Activated T-cell treated with anti-CD3 and anti-CD28 coated beads, Interleukin-2, amount 50 U/mL, for 24 hours (primary cell): Measurements from ENCODE around the gene NIBAN1.
"Not testable (repeated sequence)": the region's sequence is repeated elsewhere in the genome, so short reads cannot be mapped to it uniquely, and the experiment has no call there.

Experiments
- DNase-seq: peaks from one replicate; pipeline ENCODE4 v3.0.0-alpha.2; 2020
- H3K27ac Mint-ChIP-seq: 2 replicates; pipeline ENCODE4 v1.8.0; 2020; ENCODE audit warnings: mild to moderate bottlenecking, mixed read lengths
- H3K27me3 Mint-ChIP-seq: 2 replicates; pipeline ENCODE4 v1.8.0; 2020; ENCODE audit warnings: mixed read lengths
- H3K36me3 Mint-ChIP-seq: 2 replicates; pipeline ENCODE4 v1.8.0; 2020; ENCODE audit warnings: low read depth, mixed read lengths
- H3K4me1 Mint-ChIP-seq: 2 replicates; pipeline ENCODE4 v1.8.0; 2020; ENCODE audit warnings: low read depth, mixed read lengths
- H3K4me3 Mint-ChIP-seq: 2 replicates; pipeline ENCODE4 v1.8.0; 2020; ENCODE audit warnings: mild to moderate bottlenecking, moderate library complexity, mixed read lengths
- H3K9me3 Mint-ChIP-seq: 2 replicates; pipeline ENCODE4 v1.8.0; 2020; ENCODE audit warnings: mixed read lengths

Gene NIBAN1

GRCh38 chr1:184959626-184960025, 14.7 kb downstream of the NIBAN1 start:
- Mint-ChIP-seq H3K36me3 (peaks cover 12% of the 10 kb centered on the region), H3K9me3 (no peaks in the 10 kb centered on the region), H3K4me3 (no peak overlapping the region), H3K27ac (no peak overlapping the region), H3K4me1 (peaks cover 9% of the 10 kb centered on the region), H3K27me3 (no peaks in the 10 kb centered on the region)
- no peak for DNase-seq

- Mint-ChIP-seq H3K36me3 (peaks cover 6% of the 10 kb centered on the region), H3K4me3 (no peak overlapping the region), H3K9me3 (no peaks in the 10 kb centered on the region)
Measured at GRCh38 chr1:184958554-184959353, 15.6 kb downstream of the NIBAN1 start.

GRCh38 chr1:184957901-184958300, 16.4 kb downstream of the NIBAN1 start:
- not testable (repeated sequence) for H3K4me3 Mint-ChIP-seq, H3K36me3 Mint-ChIP-seq, H3K27me3 Mint-ChIP-seq, H3K27ac Mint-ChIP-seq, H3K9me3 Mint-ChIP-seq, DNase-seq
- H3K4me1 Mint-ChIP-seq: peaks cover 27% of the 10 kb centered on the region

More at GRCh38 chr1:184958554-184959353, 15.6 kb downstream of the NIBAN1 start:
- DNase-seq: no peak
- H3K27me3 Mint-ChIP-seq: no peaks in the 10 kb centered on the region
- no peak overlapping the region for H3K27ac Mint-ChIP-seq
- peaks cover 18% of the 10 kb centered on the region for H3K4me1 Mint-ChIP-seq

- no peak overlapping the region for H3K27ac Mint-ChIP-seq
- H3K4me1 Mint-ChIP-seq: peaks cover 28% of the 10 kb centered on the region
- H3K4me3 Mint-ChIP-seq: no peak overlapping the region
- no peaks in the 10 kb centered on the region for H3K9me3 Mint-ChIP-seq
- DNase-seq: no peak
- H3K27me3 Mint-ChIP-seq: no peaks in the 10 kb centered on the region
- peaks cover 4% of the 10 kb centered on the region for H3K36me3 Mint-ChIP-seq
Measured at GRCh38 chr1:184956999-184957700, 17.2 kb downstream of the NIBAN1 start.

GRCh38 chr1:184954232-184954995, 19.9 kb downstream of the NIBAN1 start:
- Mint-ChIP-seq H3K27me3 (no peaks in the 10 kb centered on the region), H3K27ac (peak overlapping the region; percentile 84), H3K4me1 (peaks cover 36% of the 10 kb centered on the region), H3K4me3 (peak overlapping the region; percentile 23), H3K9me3 (no peaks in the 10 kb centered on the region), H3K36me3 (peaks cover 5% of the 10 kb centered on the region)
- DNase-seq: no peak

- peak overlapping the region; percentile 16 for H3K4me3 Mint-ChIP-seq
- H3K4me1 Mint-ChIP-seq: peaks cover 33% of the 10 kb centered on the region
- peak overlapping the region; percentile 84 for H3K27ac Mint-ChIP-seq
Measured at GRCh38 chr1:184953600-184954219, 20.6 kb downstream of the NIBAN1 start.

GRCh38 chr1:184952428-184952827, 21.9 kb downstream of the NIBAN1 start:
- Mint-ChIP-seq H3K4me1 (peaks cover 34% of the 10 kb centered on the region), H3K4me3 (no peak overlapping the region), H3K9me3 (no peaks in the 10 kb centered on the region), H3K27me3 (no peaks in the 10 kb centered on the region), H3K36me3 (peaks cover 5% of the 10 kb centered on the region), H3K27ac (no peak overlapping the region)
- no peak for DNase-seq

More at GRCh38 chr1:184953600-184954219, 20.6 kb downstream of the NIBAN1 start:
- no peaks in the 10 kb centered on the region for H3K27me3 Mint-ChIP-seq
- no peaks in the 10 kb centered on the region for H3K9me3 Mint-ChIP-seq
- DNase-seq: no peak
- peaks cover 5% of the 10 kb centered on the region for H3K36me3 Mint-ChIP-seq

- no peaks in the 10 kb centered on the region for H3K9me3 Mint-ChIP-seq
- no peak for DNase-seq
- peak overlapping the region; percentile 3 for H3K27ac Mint-ChIP-seq
- H3K4me3 Mint-ChIP-seq: no peak overlapping the region
- H3K27me3 Mint-ChIP-seq: no peaks in the 10 kb centered on the region
- peaks cover 34% of the 10 kb centered on the region for H3K4me1 Mint-ChIP-seq
- H3K36me3 Mint-ChIP-seq: peaks cover 8% of the 10 kb centered on the region
Measured at GRCh38 chr1:184951788-184952187, 22.5 kb downstream of the NIBAN1 start.

GRCh38 chr1:184950906-184951305, 23.4 kb downstream of the NIBAN1 start:
- H3K4me1 Mint-ChIP-seq: peaks cover 39% of the 10 kb centered on the region
- peaks cover 7% of the 10 kb centered on the region for H3K36me3 Mint-ChIP-seq
- H3K27me3 Mint-ChIP-seq: no peaks in the 10 kb centered on the region
- DNase-seq: no peak
- no peaks in the 10 kb centered on the region for H3K9me3 Mint-ChIP-seq
- H3K27ac Mint-ChIP-seq: no peak overlapping the region
- H3K4me3 Mint-ChIP-seq: no peak overlapping the region

GRCh38 chr1:184950227-184950626, 24.1 kb downstream of the NIBAN1 start:
- H3K27ac Mint-ChIP-seq: no peak overlapping the region
- H3K36me3 Mint-ChIP-seq: peaks cover 7% of the 10 kb centered on the region
- peaks cover 45% of the 10 kb centered on the region for H3K4me1 Mint-ChIP-seq
- H3K27me3 Mint-ChIP-seq: no peaks in the 10 kb centered on the region
- no peak overlapping the region for H3K4me3 Mint-ChIP-seq
- H3K9me3 Mint-ChIP-seq: no peaks in the 10 kb centered on the region
- DNase-seq: no peak

GRCh38 chr1:184947497-184948256, 26.6 kb downstream of the NIBAN1 start:
- Mint-ChIP-seq H3K4me1 (peaks cover 29% of the 10 kb centered on the region), H3K27ac (no peak overlapping the region)
- DNase-seq: no peak

GRCh38 chr1:184945678-184946412, 28.5 kb downstream of the NIBAN1 start:
- H3K4me3 Mint-ChIP-seq: no peak overlapping the region
- no peak for DNase-seq
- H3K27ac Mint-ChIP-seq: no peak overlapping the region
- H3K9me3 Mint-ChIP-seq: no peaks in the 10 kb centered on the region
- H3K36me3 Mint-ChIP-seq: peaks cover 18% of the 10 kb centered on the region
- no peaks in the 10 kb centered on the region for H3K27me3 Mint-ChIP-seq
- H3K4me1 Mint-ChIP-seq: peaks cover 38% of the 10 kb centered on the region

More at GRCh38 chr1:184947497-184948256, 26.6 kb downstream of the NIBAN1 start:
- H3K27me3 Mint-ChIP-seq: no peaks in the 10 kb centered on the region
- H3K9me3 Mint-ChIP-seq: no peaks in the 10 kb centered on the region
- peaks cover 13% of the 10 kb centered on the region for H3K36me3 Mint-ChIP-seq
- H3K4me3 Mint-ChIP-seq: no peak overlapping the region

GRCh38 chr1:184945029-184945428, 29.3 kb downstream of the NIBAN1 start:
- Mint-ChIP-seq H3K27me3 (no peaks in the 10 kb centered on the region), H3K27ac (no peak overlapping the region), H3K4me3 (no peak overlapping the region), H3K4me1 (peaks cover 41% of the 10 kb centered on the region), H3K9me3 (no peaks in the 10 kb centered on the region), H3K36me3 (peaks cover 22% of the 10 kb centered on the region)
- no peak for DNase-seq
